IMR-90 (cell line): Measurements from ENCODE around the gene SARNP. TPM values are rescaled to one million over a fixed set of nuclear protein-coding genes. Genes with fewer than 3 reads are reported as not detected.

Experiments
- ATAC-seq: fragments of 200-7000 bp; cut with Tn5 transposase; 2 replicates; pipeline ENCODE4 v1.9.1; 2020; ENCODE audit warnings: low read depth, mild to moderate bottlenecking, moderate library complexity
- BruUV-seq: library from RNA; stranded (reverse); fragments of 400-500 nt; replicated peaks from 2 replicates; lab custom pipeline; 2021; lab: Mats Ljungman, UMichigan
- CTCF ChIA-PET: fragments of 300-600 bp; formaldehyde crosslinking; extraction: SDS; loops from one replicate; lab custom pipeline; 2021; ENCODE audit warnings: antibody characterized with exemption; lab: Yijun Ruan, JAX
- POLR2A ChIA-PET: fragments of 300-600 bp; sonication (Branson Sonifier 250); formaldehyde crosslinking; loops from one replicate; lab custom pipeline; 2022; ENCODE audit warnings: antibody characterized with exemption; ENCODE audit not compliant: unreplicated experiment; lab: Charles Lee
- DNase-seq: peaks from one replicate; pipeline ENCODE4 v3.0.0; 2013
- H2AFZ ChIP-seq: replicated peaks from 2 replicates; pipeline ENCODE3; 2013; ENCODE audit warnings: low read length, mild to moderate bottlenecking; ENCODE audit not compliant: poor library complexity
- H2AK5ac ChIP-seq: 2 replicates; pipeline ENCODE4 v1.6.1; 2013; ENCODE audit warnings: low read depth, low read length, inconsistent platforms
- H2AK9ac ChIP-seq: replicated peaks from 2 replicates; pipeline ENCODE3; 2013; ENCODE audit warnings: mild to moderate bottlenecking, low read depth, low read length, moderate library complexity; ENCODE audit not compliant: poor library complexity
- H2BK120ac ChIP-seq: 2 replicates; pipeline ENCODE4 v1.6.1; 2013; ENCODE audit warnings: low read depth, low read length, inconsistent platforms
- H2BK15ac ChIP-seq: 3 replicates; pipeline ENCODE4 v1.6.1; 2013; ENCODE audit warnings: low read depth, low read length, inconsistent platforms
- H2BK20ac ChIP-seq: 2 replicates; pipeline ENCODE4 v1.6.1; 2013; ENCODE audit warnings: low read depth, mild to moderate bottlenecking, inconsistent platforms, low read length, moderate library complexity
- H2BK5ac ChIP-seq: 2 replicates; pipeline ENCODE4 v1.6.1; 2013; ENCODE audit warnings: mild to moderate bottlenecking, low read depth, low read length, inconsistent platforms; ENCODE audit not compliant: poor library complexity, severe bottlenecking
- H3K14ac ChIP-seq: replicated peaks from 2 replicates; pipeline ENCODE4 v1.6.1; 2013; ENCODE audit warnings: low read depth, low read length, inconsistent platforms
- H3K18ac ChIP-seq: 2 replicates; pipeline ENCODE4 v1.6.1; 2013; ENCODE audit warnings: low read depth, low read length, control low read depth
- H3K23ac ChIP-seq: 2 replicates; pipeline ENCODE4 v1.6.1; 2013; ENCODE audit warnings: low read depth, low read length, inconsistent platforms
- H3K27ac ChIP-seq: 2 replicates; pipeline ENCODE4 v1.5.1; 2013; ENCODE audit warnings: mild to moderate bottlenecking, control low read depth, low read length; ENCODE audit not compliant: insufficient read depth
- H3K27me3 ChIP-seq: 2 replicates; pipeline ENCODE4 v1.6.1; 2013; ENCODE audit warnings: low read length; ENCODE audit not compliant: control insufficient read depth, insufficient read depth
- H3K36me3 ChIP-seq: 2 replicates; pipeline ENCODE4 v1.6.1; 2013; ENCODE audit warnings: low read length, mixed read lengths; ENCODE audit not compliant: control insufficient read depth, insufficient read depth
- H3K4ac ChIP-seq: 2 replicates; pipeline ENCODE4 v1.6.1; 2013; ENCODE audit warnings: low read depth, low read length, inconsistent platforms
- H3K4me1 ChIP-seq: 2 replicates; pipeline ENCODE4 v1.6.1; 2013; ENCODE audit warnings: low read length, mixed read lengths; ENCODE audit not compliant: control insufficient read depth, insufficient read depth
- H3K4me2 ChIP-seq: 2 replicates; pipeline ENCODE4 v1.6.1; 2013; ENCODE audit warnings: low read depth, mild to moderate bottlenecking, control low read depth, low read length, moderate library complexity
- H3K4me3 ChIP-seq: 2 replicates; pipeline ENCODE4 v1.5.1; 2013; ENCODE audit warnings: low read depth, mild to moderate bottlenecking, control low read depth, low read length, moderate library complexity; ENCODE audit not compliant: insufficient read depth
- H3K56ac ChIP-seq: 2 replicates; pipeline ENCODE4 v1.6.1; 2013; ENCODE audit warnings: low read length, inconsistent platforms; ENCODE audit not compliant: insufficient read depth; ENCODE audit errors: extremely low read depth
- H3K79me1 ChIP-seq, 2 experiments: 2 replicates each; pipeline ENCODE4 v1.6.1; 2013; ENCODE audit warnings: low read length in 2 of 2, inconsistent platforms in 1 of 2, low read depth in 1 of 2
- H3K9ac ChIP-seq: 2 replicates; pipeline ENCODE4 v1.6.1; 2013; ENCODE audit warnings: low read depth, low read length, control low read depth
- H3K9me1 ChIP-seq: 2 replicates; pipeline ENCODE4 v1.6.1; 2013; ENCODE audit warnings: low read length, inconsistent platforms; ENCODE audit not compliant: insufficient read depth
- H3K9me3 ChIP-seq: 2 replicates; pipeline ENCODE4 v1.6.1; 2013; ENCODE audit warnings: low read length; ENCODE audit not compliant: control insufficient read depth, insufficient read depth
- H4K20me1 ChIP-seq: 2 replicates; pipeline ENCODE4 v1.6.1; 2013; ENCODE audit warnings: low read length, inconsistent platforms; ENCODE audit not compliant: insufficient read depth
- H4K5ac ChIP-seq: 2 replicates; pipeline ENCODE4 v1.6.1; 2013; ENCODE audit warnings: mild to moderate bottlenecking, low read depth, low read length, control low read depth
- H4K8ac ChIP-seq, 2 experiments: 2 replicates each; pipeline ENCODE4 v1.6.1; 2013; ENCODE audit warnings: low read depth in 2 of 2, low read length in 2 of 2, control low read depth in 1 of 2, inconsistent platforms in 1 of 2
- H4K91ac ChIP-seq: 2 replicates; pipeline ENCODE4 v1.6.1; 2013; ENCODE audit warnings: low read depth, low read length, inconsistent platforms; ENCODE audit not compliant: insufficient read depth
- CEBPB ChIP-seq: IDR thresholded peaks from 2 replicates; pipeline ENCODE4 v1.6.1; 2012; ENCODE audit warnings: low read depth, low read length, improper control_type of control experiment
- CHD1 ChIP-seq: IDR thresholded peaks from 2 replicates; pipeline ENCODE4 v1.6.1; 2012; ENCODE audit warnings: low read depth, low read length, improper control_type of control experiment
- FOS ChIP-seq: fragments of 150-350 bp; IDR thresholded peaks from 2 replicates; pipeline ENCODE4 v1.6.1; 2016; ENCODE audit warnings: low read depth, low read length
- MAFK ChIP-seq: IDR thresholded peaks from 2 replicates; pipeline ENCODE4 v1.6.1; 2012; ENCODE audit warnings: low read depth, low read length, improper control_type of control experiment
- MXI1 ChIP-seq: IDR thresholded peaks from 2 replicates; pipeline ENCODE4 v1.6.1; 2012; ENCODE audit warnings: low read depth, mild to moderate bottlenecking, low read length, moderate library complexity, borderline replicate concordance
- NFE2L2 ChIP-seq: fragments of 150-350 bp; IDR thresholded peaks from 2 replicates; pipeline ENCODE4 v1.6.1; 2016; ENCODE audit warnings: low read depth, mild to moderate bottlenecking, low read length
- POLR2A ChIP-seq: IDR thresholded peaks from 2 replicates; pipeline ENCODE4 v1.6.1; 2012; ENCODE audit warnings: mild to moderate bottlenecking, low read depth, low read length
- RCOR1 ChIP-seq: IDR thresholded peaks from 2 replicates; pipeline ENCODE4 v1.6.1; 2012; ENCODE audit warnings: mild to moderate bottlenecking, low read length, improper control_type of control experiment; ENCODE audit not compliant: insufficient replicate concordance
- RFX5 ChIP-seq: IDR thresholded peaks from 2 replicates; pipeline ENCODE4 v1.8.0; 2012; ENCODE audit warnings: low read depth, mild to moderate bottlenecking, low read length, moderate library complexity
- SMC3 ChIP-seq: fragments of 150-350 bp; IDR thresholded peaks from 2 replicates; pipeline ENCODE4 v1.6.1; 2016; ENCODE audit warnings: low read depth, mild to moderate bottlenecking, antibody characterized with exemption, low read length, moderate library complexity
- WGBS, 2 experiments: methylation state at CpG; one replicate each; pipeline versions ENCODE4 v1.1.5 to v1.1.7; 2013; ENCODE audit warnings: missing lambda C conversion rate in 2 of 2; ENCODE audit not compliant: insufficient read length in 1 of 2; ENCODE audit errors: extremely low coverage in 2 of 2; 5-methylcytosine and 5-hydroxymethylcytosine counted together
- dilution Hi-C: fragments of 300-500 bp; cut with HindIII; formaldehyde crosslinking; loops from one replicate; pipeline ENCODE4 v1.14.3; 2018; ENCODE audit warnings: low sequenced_read_pairs; ENCODE audit not compliant: unreplicated experiment
- in situ Hi-C: fragments of 300-500 bp; cut with MboI; formaldehyde crosslinking; loops from 3 replicates; pipeline ENCODE4 v1.14.3; 2019; ENCODE audit warnings: low sequenced_read_pairs, inconsistent platforms, mixed read lengths
- intact Hi-C: fragments of 100-400 bp; cut with micrococcal nuclease; formaldehyde crosslinking; loops from 2 replicates; pipeline ENCODE4 v1.10.0; 2022
- polyA plus RNA-seq, 3 experiments: library from polyadenylated mRNA; depleted of rRNA; stranded (reverse); fragments of >200 nt; gene quantifications; 2 replicates each; pipeline ENCODE4 v1.2.3, GENCODE V29; 2012; ENCODE audit warnings: low replicate concordance in 1 of 3
- total RNA-seq: library from RNA; depleted of rRNA; stranded (reverse); fragments of >200 nt; gene quantifications from 2 replicates; pipeline ENCODE4 v1.2.3, GENCODE V29; 2012
- TF ChIP-seq, protein P1 (sequence below): conservative IDR thresholded peaks from 2 replicates; pipeline ENCODE4 v1.5.1; 2012; ENCODE audit warnings: mild to moderate bottlenecking, low read depth, low read length, improper control_type of control experiment
- TF ChIP-seq, protein P2 (sequence below): fragments of 150-350 bp; IDR thresholded peaks from 2 replicates; pipeline ENCODE4 v1.6.1; 2016; ENCODE audit warnings: low read depth, mild to moderate bottlenecking, low read length, moderate library complexity, borderline replicate concordance

Gene SARNP
- total and polyA plus RNA-seq, 2 of the 4 experiments (the other 2 are of a cell fraction) = 46.8 to 103 TPM

- Histone ChIP-seq H2BK15ac (no peak overlapping the region), H3K27ac (no peak overlapping the region), H2BK120ac (no peak overlapping the region), H3K4me2 (no peak overlapping the region), H3K27me3 (no peaks in the 10 kb centered on the region), H3K4ac (no peak overlapping the region), H3K4me3 (no peak overlapping the region), H3K23ac (no peak overlapping the region), H3K9me3 (no peaks in the 10 kb centered on the region), H2BK20ac (no peak overlapping the region), H2AK9ac (no peak overlapping the region), H4K91ac (no peak overlapping the region), H3K14ac (no peak overlapping the region), H4K20me1 (no peaks in the 10 kb centered on the region), H3K56ac (no peak overlapping the region), H2BK5ac (no peak overlapping the region), H4K5ac (no peak overlapping the region), H2AFZ (no peak overlapping the region), H3K79me1 (peaks cover 4% of the 10 kb centered on the region in 2 experiments), H4K8ac (no peak overlapping the region), H3K36me3 (no peaks in the 10 kb centered on the region), H3K18ac (no peak overlapping the region), H2AK5ac (no peak overlapping the region), H3K4me1 (peaks cover 2% of the 10 kb centered on the region), H3K9me1 (peaks cover 8% of the 10 kb centered on the region; the same call in 1 of the 2 replicates), H3K9ac (no peak overlapping the region)
- ChIA-PET POLR2A (no interaction called here), CTCF (interaction anchor here (0.7 kb wide), 2 partner anchors 106 to 134 kb away, joined by 3 read pairs; no protein-coding TSS in a partner anchor)
- no peak for ATAC-seq
- intact Hi-C loops (loop anchor here (5.0 kb wide), 2 partner anchors 35 to 60 kb away; no protein-coding TSS in a partner anchor), dilution Hi-C loops (no loop called here), in situ Hi-C loops (no loop called here)
- TF ChIP-seq RFX5 (no peak), POLR2A (no peak), CEBPB (no peak), RCOR1 (no peak), MAFK (no peak), FOS (no peak), SMC3 (no peak), CHD1 (no peak), MXI1 (no peak), NFE2L2 (no peak)
- TF ChIP-seq, protein P1, sequence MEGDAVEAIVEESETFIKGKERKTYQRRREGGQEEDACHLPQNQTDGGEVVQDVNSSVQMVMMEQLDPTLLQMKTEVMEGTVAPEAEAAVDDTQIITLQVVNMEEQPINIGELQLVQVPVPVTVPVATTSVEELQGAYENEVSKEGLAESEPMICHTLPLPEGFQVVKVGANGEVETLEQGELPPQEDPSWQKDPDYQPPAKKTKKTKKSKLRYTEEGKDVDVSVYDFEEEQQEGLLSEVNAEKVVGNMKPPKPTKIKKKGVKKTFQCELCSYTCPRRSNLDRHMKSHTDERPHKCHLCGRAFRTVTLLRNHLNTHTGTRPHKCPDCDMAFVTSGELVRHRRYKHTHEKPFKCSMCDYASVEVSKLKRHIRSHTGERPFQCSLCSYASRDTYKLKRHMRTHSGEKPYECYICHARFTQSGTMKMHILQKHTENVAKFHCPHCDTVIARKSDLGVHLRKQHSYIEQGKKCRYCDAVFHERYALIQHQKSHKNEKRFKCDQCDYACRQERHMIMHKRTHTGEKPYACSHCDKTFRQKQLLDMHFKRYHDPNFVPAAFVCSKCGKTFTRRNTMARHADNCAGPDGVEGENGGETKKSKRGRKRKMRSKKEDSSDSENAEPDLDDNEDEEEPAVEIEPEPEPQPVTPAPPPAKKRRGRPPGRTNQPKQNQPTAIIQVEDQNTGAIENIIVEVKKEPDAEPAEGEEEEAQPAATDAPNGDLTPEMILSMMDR = no peak
- TF ChIP-seq, protein P2, sequence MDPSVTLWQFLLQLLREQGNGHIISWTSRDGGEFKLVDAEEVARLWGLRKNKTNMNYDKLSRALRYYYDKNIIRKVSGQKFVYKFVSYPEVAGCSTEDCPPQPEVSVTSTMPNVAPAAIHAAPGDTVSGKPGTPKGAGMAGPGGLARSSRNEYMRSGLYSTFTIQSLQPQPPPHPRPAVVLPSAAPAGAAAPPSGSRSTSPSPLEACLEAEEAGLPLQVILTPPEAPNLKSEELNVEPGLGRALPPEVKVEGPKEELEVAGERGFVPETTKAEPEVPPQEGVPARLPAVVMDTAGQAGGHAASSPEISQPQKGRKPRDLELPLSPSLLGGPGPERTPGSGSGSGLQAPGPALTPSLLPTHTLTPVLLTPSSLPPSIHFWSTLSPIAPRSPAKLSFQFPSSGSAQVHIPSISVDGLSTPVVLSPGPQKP = no peak
- no CpG with 5 or more reads among the region's 1 CpG for WGBS, 2 experiments
- no TSS peak for BruUV-seq
- no peak for DNase-seq
These were observed 35.2 kb upstream of the SARNP start for GRCh38 chr12:55852740-55853139.
